ENCODE results near the gene TBC1D8. TPM values are rescaled to one million over a fixed set of nuclear protein-coding genes. Genes with fewer than 3 reads are reported as not detected.

Gene TBC1D8
- total RNA-seq, 6 experiments from 2014 or later = 1.2 to 2.0 (median 1.5) TPM

GRCh38 chr2:101026253-101026701 lies 124.9 kb downstream of the TBC1D8 start:
- DNase-seq = no peak
- H3K27ac Mint-ChIP-seq = no peak overlapping the region
- no peaks in the 10 kb centered on the region for H3K9me3 Mint-ChIP-seq
- TF ChIP-seq CTCF (IDR thresholded peaks at IDR 0.05) = no peak
- no peaks in the 10 kb centered on the region for H3K36me3 Mint-ChIP-seq (ENCODE audit: low read depth)
- peaks cover 2% of the 10 kb centered on the region; the same call in 1 of the 2 replicates for H3K27me3 Mint-ChIP-seq (ENCODE audit: insufficient read depth)
- no peak overlapping the region for H3K4me3 Mint-ChIP-seq
- no peaks in the 10 kb centered on the region for H3K4me1 Mint-ChIP-seq (ENCODE audit: low read depth)

- H3K27ac Mint-ChIP-seq = no peak overlapping the region
- TF ChIP-seq CTCF (IDR thresholded peaks at IDR 0.05) = no peak
- DNase-seq = no peak
- H3K4me3 Mint-ChIP-seq = no peak overlapping the region
- H3K9me3 Mint-ChIP-seq = no peaks in the 10 kb centered on the region
- H3K4me1 Mint-ChIP-seq (ENCODE audit: low read depth) = no peaks in the 10 kb centered on the region
- H3K36me3 Mint-ChIP-seq (ENCODE audit: low read depth) = no peaks in the 10 kb centered on the region; the same call in 1 of the 2 replicates
- H3K27me3 Mint-ChIP-seq (ENCODE audit: insufficient read depth) = peaks cover 2% of the 10 kb centered on the region; the same call in 1 of the 2 replicates
These were observed 125.6 kb downstream of the TBC1D8 start for GRCh38 chr2:101025561-101025960.

- peaks cover under 1% of the 10 kb centered on the region; the same call in 1 of the 2 replicates for H3K27me3 Mint-ChIP-seq (ENCODE audit: insufficient read depth)
- H3K36me3 Mint-ChIP-seq (ENCODE audit: low read depth) = no peaks in the 10 kb centered on the region; the same call in 1 of the 2 replicates
- no peaks in the 10 kb centered on the region for H3K4me1 Mint-ChIP-seq (ENCODE audit: low read depth)
- no peaks in the 10 kb centered on the region for H3K9me3 Mint-ChIP-seq
- no peak overlapping the region for H3K4me3 Mint-ChIP-seq
- no peak overlapping the region for H3K27ac Mint-ChIP-seq
- no peak for DNase-seq
- no peak for TF ChIP-seq CTCF (IDR thresholded peaks at IDR 0.05)
These were observed 127.7 kb downstream of the TBC1D8 start for GRCh38 chr2:101023327-101024107.

GRCh38 chr2:101022221-101022620 lies 129.0 kb downstream of the TBC1D8 start:
- Mint-ChIP-seq H3K4me3 (no peak overlapping the region), H3K4me1 (ENCODE audit: low read depth) (no peaks in the 10 kb centered on the region)

GRCh38 chr2:101018934-101019333 lies 132.2 kb downstream of the TBC1D8 start:
- Mint-ChIP-seq H3K4me3 (no peak overlapping the region), H3K27ac (no peak overlapping the region), H3K9me3 (no peaks in the 10 kb centered on the region), H3K27me3 (ENCODE audit: insufficient read depth) (no peaks in the 10 kb centered on the region), H3K36me3 (ENCODE audit: low read depth) (peaks cover 11% of the 10 kb centered on the region), H3K4me1 (ENCODE audit: low read depth) (no peaks in the 10 kb centered on the region)
- no peak for TF ChIP-seq CTCF (IDR thresholded peaks at IDR 0.05)
- DNase-seq = no peak

More at GRCh38 chr2:101022221-101022620, 129.0 kb downstream of the TBC1D8 start:
- no peaks in the 10 kb centered on the region for H3K9me3 Mint-ChIP-seq
- TF ChIP-seq CTCF (IDR thresholded peaks at IDR 0.05) = no peak
- H3K27ac Mint-ChIP-seq = no peak overlapping the region
- H3K27me3 Mint-ChIP-seq (ENCODE audit: insufficient read depth) = no peaks in the 10 kb centered on the region
- DNase-seq = no peak
- H3K36me3 Mint-ChIP-seq (ENCODE audit: low read depth) = no peaks in the 10 kb centered on the region; the same call in 1 of the 2 replicates
